Measurements from ENCODE around the gene GIPC2. TPM values are rescaled to one million over a fixed set of nuclear protein-coding genes. Genes with fewer than 3 reads are reported as not detected.

Gene GIPC2
- total RNA-seq, 4 donors from 2014 or later, result 0.67 to 1.5 (median 1.3) TPM

DNA sequence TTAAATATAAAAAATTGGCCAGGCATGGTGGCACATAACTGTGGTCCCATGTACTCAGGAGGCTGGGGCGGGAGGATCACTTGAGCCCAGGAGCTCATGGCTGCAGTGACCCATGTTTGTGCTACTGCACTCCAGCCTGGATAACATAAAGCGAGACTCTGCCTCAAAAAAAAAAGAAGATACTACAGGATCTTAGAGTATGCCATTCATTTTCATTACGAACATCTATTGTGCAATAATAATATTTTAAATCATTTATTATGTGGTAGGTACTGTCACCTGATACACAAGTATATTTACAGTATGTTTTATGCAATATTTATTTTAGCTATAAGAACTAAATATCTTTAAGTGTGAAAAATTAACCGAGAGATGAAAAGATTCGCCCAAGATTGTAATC lies 9.3 kb upstream of the GIPC2 start:
- no peaks in the 10 kb centered on the region for H3K27me3 ChIP-seq
- peaks cover 4 to 7% of the 10 kb centered on the region in 2 donors for H3K4me1 ChIP-seq
- H3K27ac ChIP-seq, result no peak overlapping the region
- no peak for TF ChIP-seq POLR2A (IDR thresholded peaks at IDR 0.05)
- TF ChIP-seq, protein P1, sequence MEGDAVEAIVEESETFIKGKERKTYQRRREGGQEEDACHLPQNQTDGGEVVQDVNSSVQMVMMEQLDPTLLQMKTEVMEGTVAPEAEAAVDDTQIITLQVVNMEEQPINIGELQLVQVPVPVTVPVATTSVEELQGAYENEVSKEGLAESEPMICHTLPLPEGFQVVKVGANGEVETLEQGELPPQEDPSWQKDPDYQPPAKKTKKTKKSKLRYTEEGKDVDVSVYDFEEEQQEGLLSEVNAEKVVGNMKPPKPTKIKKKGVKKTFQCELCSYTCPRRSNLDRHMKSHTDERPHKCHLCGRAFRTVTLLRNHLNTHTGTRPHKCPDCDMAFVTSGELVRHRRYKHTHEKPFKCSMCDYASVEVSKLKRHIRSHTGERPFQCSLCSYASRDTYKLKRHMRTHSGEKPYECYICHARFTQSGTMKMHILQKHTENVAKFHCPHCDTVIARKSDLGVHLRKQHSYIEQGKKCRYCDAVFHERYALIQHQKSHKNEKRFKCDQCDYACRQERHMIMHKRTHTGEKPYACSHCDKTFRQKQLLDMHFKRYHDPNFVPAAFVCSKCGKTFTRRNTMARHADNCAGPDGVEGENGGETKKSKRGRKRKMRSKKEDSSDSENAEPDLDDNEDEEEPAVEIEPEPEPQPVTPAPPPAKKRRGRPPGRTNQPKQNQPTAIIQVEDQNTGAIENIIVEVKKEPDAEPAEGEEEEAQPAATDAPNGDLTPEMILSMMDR (IDR thresholded peaks at IDR 0.05 in 4 of 5, conservative IDR thresholded peaks at IDR 0.05 in 1 of 5), result no peak
- H3K4me3 ChIP-seq, result no peak overlapping the region
- ATAC-seq (no peak), DNase-seq (no peak)
- H3K9me3 ChIP-seq, result no peaks in the 10 kb centered on the region
- in situ Hi-C loops (cut with MboI; ENCODE audit: low sequenced_read_pairs in 4 of 4) (no loop called here), intact Hi-C loops (cut with DNase I; ENCODE audit: low total_unique reads) (no loop called here)
- no peaks in the 10 kb centered on the region for H3K36me3 ChIP-seq

DNA sequence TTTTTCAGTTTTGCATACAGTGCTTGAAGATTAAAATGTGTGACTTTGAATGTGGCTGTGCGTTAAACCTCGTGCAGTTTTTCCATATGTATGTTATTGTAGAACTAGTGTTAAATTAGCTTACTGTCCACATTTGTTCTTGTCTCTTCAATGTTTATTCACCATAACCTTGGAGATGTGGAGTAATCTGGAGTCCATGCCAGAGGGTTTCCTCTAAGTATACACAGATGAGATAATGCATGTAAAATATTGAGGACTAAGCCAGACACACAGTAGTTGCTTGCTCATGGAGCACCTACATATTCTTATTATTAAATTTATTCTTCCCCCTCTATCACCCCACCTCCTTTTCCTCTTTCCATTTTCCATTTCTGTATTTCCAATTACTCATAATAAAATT lies 7.7 kb upstream of the GIPC2 start:
- in situ Hi-C loops (cut with MboI; ENCODE audit: low sequenced_read_pairs in 4 of 4), result no loop called here
- ATAC-seq (no peak), DNase-seq (no peak)
- Histone ChIP-seq H3K27ac (no peak overlapping the region), H3K9me3 (no peaks in the 10 kb centered on the region), H3K4me1 (peaks cover 4 to 7% of the 10 kb centered on the region in 2 donors), H3K4me3 (no peak overlapping the region), H3K36me3 (no peaks in the 10 kb centered on the region), H3K27me3 (no peaks in the 10 kb centered on the region)
- no peak for TF ChIP-seq POLR2A (IDR thresholded peaks at IDR 0.05)
- TF ChIP-seq, protein P1 (IDR thresholded peaks at IDR 0.05 in 4 of 5, conservative IDR thresholded peaks at IDR 0.05 in 1 of 5), result no peak
- intact Hi-C loops (cut with DNase I; ENCODE audit: low total_unique reads), result no loop called here

DNA sequence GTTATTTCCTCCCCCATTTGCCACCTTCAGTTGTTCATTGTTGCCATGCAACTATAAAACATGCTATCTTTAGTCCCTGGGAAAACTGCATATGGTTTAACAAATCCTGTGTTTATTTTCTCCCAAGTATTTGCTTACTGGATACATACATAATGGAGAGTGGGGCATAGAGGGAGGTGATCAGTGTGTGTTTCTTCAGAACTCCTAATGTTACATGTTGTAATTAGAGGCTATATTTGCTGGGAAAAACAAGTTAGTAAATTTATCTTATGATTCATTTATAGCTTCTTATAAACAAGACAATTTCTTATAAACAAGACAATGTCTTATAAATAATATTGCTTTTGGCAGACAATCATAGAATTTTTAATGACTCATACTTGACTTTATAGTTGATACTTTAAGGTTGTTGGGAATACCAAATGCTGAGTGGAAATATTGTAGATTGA lies 7.3 kb upstream of the GIPC2 start:
- H3K27ac ChIP-seq, result no peak overlapping the region

DNA sequence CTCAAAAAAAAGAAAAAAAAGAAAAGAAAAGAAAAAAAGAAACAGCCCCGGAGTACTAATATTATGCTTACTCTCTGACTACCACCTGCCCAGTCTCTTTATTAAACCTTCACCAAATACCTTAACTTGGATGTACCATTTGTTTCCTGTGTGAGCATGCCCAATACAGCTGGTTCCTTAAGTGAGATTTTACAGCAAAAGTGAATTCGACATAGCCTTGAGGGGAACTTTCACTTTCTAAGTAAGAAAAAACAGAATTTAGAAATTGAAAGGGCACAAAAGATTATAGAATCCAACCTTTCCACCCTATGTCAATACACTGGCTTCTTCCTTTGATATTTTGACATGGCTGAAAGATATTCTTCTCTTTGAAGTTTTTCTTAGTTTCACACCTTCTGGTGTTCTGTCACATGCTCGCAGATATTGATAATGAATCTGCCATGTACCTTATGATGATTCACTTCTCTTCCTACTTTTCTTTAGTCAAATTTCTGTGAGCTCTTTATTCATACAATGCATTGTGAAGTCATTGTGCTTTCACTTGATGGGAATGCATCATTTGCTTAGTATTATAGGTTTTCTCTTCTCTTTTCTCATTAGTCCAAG lies 5.2 kb upstream of the GIPC2 start:
- TF ChIP-seq, protein P1 (IDR thresholded peaks at IDR 0.05 in 4 of 5, conservative IDR thresholded peaks at IDR 0.05 in 1 of 5), result no peak
- no peak for TF ChIP-seq POLR2A (IDR thresholded peaks at IDR 0.05)
- Histone ChIP-seq H3K27me3 (no peaks in the 10 kb centered on the region), H3K4me3 (no peak overlapping the region), H3K27ac (no peak overlapping the region), H3K36me3 (no peaks in the 10 kb centered on the region), H3K4me1 (peaks cover 3 to 7% of the 10 kb centered on the region in 2 donors), H3K9me3 (no peaks in the 10 kb centered on the region)
- ATAC-seq (no peak), DNase-seq (no peak)
- intact Hi-C loops (cut with DNase I; ENCODE audit: low total_unique reads), result loop anchor here (10.0 kb wide), 1 partner anchor 136 kb away; no protein-coding TSS in a partner anchor
- in situ Hi-C loops (cut with MboI; ENCODE audit: low sequenced_read_pairs in 4 of 4), result no loop called here

More for the DNA sequence above, 7.3 kb upstream of the GIPC2 start:
- TF ChIP-seq, protein P1 (IDR thresholded peaks at IDR 0.05 in 4 of 5, conservative IDR thresholded peaks at IDR 0.05 in 1 of 5), result no peak
- TF ChIP-seq POLR2A (IDR thresholded peaks at IDR 0.05), result no peak
- in situ Hi-C loops (cut with MboI; ENCODE audit: low sequenced_read_pairs in 4 of 4) (no loop called here), intact Hi-C loops (cut with DNase I; ENCODE audit: low total_unique reads) (no loop called here)
- DNase-seq, result no peak
- Histone ChIP-seq H3K27me3 (no peaks in the 10 kb centered on the region), H3K9me3 (no peaks in the 10 kb centered on the region), H3K4me3 (no peak overlapping the region), H3K4me1 (peaks cover 0 to 7% of the 10 kb centered on the region in 2 donors), H3K36me3 (no peaks in the 10 kb centered on the region)
- no peak for ATAC-seq

Data from gastrocnemius medialis (tissue), 4 donors.